NCI-H1694 (cell line): Measurements from ENCODE around the gene HEATR5A.
"Not testable (repeated sequence)": the region's sequence is repeated elsewhere in the genome, so short reads cannot be mapped to it uniquely, and the experiment has no call there.

Experiments used
- DNase-seq: peaks from one replicate; lab custom pipeline; 2025; lab: John Stamatoyannopoulos, UW

HEATR5A gene

DNA sequence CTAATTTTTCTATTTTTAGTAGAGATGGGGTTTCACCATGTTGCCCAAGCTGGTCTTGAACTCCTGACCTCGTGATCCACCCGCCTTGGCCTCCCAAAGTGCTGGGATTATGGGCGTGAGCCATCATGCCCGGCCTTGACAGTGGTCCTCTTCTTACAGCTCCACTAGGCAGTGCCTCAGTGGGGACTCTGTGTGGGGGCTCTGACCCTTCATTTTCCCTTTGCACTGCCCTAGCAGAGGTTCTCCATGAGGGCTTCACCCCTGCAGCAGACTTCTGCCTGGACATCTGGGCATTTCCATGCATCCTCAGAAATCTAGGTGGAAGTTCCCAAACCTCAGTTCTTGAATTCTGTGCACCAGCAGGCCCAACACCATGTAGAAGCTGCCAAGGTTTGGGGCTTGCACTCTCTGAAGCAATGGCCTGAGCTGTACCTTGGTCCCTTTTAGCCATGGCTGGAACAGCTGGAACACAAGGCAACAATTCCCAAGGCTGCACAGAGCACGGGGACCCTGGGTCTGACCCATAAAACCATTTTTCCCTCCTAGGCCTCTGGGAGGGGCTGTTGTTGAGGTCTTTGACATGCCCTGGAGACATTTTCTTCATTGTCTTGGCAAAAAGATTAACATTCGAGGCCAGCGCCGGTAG, 90.4 kb downstream of the HEATR5A start:
- not testable (repeated sequence) for DNase-seq

DNA sequence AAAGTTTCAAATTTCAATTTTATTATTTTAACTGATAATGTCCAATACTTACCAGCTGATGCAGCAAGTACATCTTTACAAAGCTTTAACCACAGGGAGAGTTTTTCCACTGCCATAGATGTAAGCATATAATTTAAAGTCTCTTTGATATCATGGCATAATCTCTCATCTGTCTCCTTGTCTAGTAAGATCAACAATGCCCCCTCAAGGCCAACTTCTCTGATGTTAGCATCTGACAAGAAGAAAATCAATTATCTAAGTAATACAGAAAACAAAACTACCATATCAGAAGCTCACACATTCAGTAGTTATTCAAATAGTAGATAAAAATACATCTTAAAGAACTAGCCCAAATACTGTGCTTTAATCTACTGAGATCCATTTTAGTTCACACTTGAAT, 94.2 kb downstream of the HEATR5A start:
- DNase-seq: no peak

- DNase-seq: no peak
These were observed 96.9 kb downstream of the HEATR5A start for GRCh38 chr14:31323419-31323818.

DNA sequence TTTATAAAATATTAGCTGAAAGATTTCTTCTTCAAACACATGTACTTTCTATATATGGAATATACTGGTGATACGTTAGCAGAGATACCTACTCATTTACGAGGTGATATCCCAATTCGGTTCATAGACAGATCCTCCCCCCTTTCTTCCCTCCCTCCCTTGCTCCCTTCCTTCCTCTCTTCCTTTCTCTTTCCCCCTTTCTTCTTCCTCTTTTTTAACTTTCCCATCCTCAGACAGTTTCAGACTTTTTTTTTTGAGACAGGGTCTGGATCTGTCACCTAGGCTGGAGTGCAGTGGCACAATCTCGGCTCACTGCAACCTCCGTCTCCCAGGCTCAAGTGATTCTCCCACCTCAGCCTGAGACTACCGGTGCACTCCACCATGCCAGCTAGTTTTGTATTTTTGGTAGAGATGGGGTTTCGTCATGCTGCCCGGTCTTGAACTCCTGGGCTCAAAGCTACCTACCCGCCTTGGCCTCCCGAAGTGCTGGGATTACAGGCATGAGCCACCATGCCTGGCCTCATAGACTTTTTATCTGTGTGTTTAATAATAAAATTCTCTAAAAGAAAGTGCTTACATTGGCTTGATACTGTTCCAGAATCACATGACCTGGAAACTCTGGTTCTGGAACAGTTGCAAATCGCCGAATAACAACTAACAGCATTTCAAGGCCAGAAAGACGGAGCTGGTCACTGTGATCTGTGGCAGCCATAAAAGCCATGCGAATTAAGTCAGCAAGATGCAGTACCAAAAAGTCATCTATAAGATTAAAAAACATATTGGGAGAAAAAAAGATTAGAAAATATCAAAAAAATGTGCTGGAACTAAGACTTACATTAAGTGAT, 99.2 kb downstream of the HEATR5A start:
- DNase-seq: no peak

DNA sequence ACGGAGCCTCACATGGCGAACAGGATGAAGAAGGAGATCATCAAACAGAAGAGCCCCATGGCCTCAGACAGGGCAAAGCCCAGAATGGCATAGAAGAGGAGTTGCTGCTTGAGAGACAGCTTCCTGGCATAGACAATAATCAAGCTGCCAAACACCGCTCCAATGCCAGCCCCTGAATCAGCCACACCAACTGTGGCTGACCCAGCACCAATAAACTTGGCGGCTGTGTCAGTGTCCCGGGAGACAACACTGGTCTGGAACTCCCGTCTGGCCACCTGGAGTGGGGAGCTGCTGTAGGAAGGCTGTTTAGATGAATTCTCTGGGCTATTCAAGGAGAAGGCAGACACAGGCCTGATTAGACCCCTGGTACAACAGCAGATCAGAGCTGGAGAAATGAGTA, 100.1 kb downstream of the HEATR5A start:
- DNase-seq: no peak

DNA sequence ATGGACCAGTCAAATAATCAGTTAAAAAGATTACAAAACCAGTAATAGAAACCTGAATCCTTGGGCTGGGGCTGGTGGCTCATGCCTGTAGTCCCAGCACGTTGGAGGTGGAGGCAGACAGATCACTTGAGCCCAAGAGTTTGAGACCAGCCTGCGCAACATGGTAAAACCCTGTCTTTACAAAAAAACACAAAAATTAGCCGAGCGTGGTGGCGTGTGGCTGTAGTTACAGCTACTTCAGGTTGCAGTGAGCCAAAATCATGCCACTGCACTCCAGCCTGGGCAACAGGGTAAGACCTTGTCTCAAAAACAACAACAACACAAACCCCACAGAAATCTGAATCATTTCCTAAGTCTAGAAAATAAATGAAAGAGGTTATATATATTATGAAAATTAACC, 100.6 kb downstream of the HEATR5A start:
- no peak for DNase-seq

DNA sequence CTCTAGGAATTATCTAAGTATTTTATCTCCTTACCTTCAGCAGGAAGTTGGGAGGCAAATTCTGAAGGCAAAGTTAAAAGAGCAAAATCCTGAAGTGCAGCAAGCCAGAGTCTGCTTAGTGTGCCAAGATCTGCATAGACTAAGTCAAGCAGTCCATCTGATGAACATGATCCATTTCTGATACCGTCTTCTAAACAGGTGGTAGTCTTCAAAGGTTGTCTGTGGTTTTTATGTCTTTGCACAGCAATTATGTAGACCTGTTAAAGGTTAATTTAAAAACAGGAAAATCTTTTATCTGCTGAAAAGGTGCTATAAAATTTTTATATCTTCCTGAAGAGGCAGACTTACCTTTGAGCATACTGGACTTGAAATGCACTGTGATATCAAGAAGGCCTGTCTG, 107.4 kb downstream of the HEATR5A start:
- DNase-seq: no peak

GRCh38 chr14:31312370-31312769, 108.0 kb downstream of the HEATR5A start:
- not testable (repeated sequence) for DNase-seq

DNA sequence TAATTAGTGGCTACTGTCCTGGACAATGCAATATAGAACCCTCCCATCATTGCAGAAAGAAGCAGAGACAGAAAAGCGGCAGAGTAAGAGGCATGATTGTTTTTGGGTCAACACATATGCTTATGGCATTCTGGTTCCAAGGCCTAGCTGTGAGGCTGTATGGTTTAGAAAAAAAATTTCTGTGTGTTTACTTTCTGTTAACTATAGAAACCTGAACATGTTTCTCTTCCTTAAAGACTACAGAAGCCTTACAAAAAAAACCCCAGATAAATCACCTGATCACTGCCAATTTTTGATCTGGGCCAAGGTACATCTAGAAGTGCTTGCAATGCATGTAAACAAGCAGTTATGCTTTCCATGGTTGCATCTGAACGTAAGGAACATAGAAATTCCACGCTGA, 112.7 kb downstream of the HEATR5A start:
- DNase-seq: no peak

DNA sequence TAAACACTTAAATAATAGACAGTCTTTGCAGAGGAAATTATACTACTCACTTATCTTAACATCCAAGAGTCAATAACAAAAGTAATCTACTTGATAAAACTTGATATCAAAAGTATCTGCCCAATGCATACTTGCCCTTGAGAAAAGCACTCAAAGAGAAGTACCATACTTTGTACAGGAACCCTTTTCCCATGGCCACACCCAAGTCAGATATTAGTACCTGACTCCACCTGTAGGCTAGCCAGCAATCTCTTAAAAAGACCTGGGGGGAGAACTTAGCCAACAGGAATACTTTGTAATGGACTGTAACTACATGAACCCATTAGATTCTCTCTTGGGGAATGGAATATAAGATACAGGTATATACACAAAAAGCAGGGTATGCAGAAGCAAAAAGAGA, 113.2 kb downstream of the HEATR5A start:
- no peak for DNase-seq

DNA sequence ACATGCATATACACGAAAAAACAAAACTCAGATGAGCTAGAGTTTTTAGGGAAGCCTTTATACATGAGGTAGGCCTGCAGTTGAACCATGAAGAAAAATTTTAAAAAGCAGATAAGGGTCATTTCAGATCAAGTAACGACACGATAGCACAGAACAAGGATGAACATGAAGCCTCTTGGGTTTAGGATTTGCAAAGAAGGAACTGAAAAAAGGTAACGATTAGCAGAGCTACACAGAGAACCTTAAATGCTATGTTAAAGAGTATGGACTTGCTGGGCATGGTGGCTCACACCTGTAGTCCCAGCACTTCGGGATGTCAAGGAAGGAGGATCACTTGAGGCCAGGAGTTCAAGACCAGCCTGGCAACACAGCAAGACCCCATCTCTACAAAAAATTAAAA, 116.7 kb downstream of the HEATR5A start:
- no peak for DNase-seq

DNA sequence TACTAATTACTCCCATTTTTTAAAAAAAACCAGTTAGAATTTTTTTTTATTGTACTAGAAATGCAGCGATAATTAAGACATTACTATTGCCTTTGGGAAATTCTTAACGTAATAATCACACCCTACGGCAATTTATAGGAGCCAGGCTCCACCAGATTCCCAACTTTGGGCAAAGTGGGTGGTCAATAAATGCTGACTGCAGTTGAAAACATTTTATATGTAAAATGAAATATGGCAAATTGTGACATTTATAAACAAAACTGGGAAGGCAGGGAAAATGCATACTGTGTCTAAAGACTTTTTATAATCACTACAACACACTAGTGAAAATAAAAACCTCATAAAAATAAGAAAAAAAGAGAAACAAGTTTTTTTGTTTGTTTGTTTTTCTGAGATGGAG, 119.5 kb downstream of the HEATR5A start:
- no peak for DNase-seq

GRCh38 chr14:31300296-31300695, 120.1 kb downstream of the HEATR5A start:
- no peak for DNase-seq

- no peak for DNase-seq
These were observed 122.5 kb downstream of the HEATR5A start for GRCh38 chr14:31297701-31298344.

DNA sequence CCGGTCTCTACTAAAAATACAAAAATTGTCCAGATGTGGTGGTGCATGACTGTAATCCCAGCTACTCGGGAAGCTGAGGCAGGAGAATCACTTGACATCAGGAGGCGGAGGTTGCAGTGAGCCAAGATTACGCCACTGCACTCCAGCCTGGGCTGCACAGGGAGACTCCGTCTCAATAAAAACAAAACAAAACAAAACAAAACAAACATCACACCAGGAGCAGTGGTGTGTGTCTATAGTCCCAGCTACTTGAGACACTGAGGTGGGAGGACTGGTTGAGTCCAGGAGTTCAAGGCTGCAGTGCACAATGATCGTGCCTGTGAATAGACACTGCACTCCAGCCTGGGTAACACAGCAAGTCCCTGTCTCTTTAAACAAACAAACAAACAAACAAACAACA, 123.2 kb downstream of the HEATR5A start:
- DNase-seq: no peak

GRCh38 chr14:31294746-31295405, 125.5 kb downstream of the HEATR5A start:
- no peak for DNase-seq

GRCh38 chr14:31292937-31293616, 127.3 kb downstream of the HEATR5A start:
- DNase-seq: no peak

DNA sequence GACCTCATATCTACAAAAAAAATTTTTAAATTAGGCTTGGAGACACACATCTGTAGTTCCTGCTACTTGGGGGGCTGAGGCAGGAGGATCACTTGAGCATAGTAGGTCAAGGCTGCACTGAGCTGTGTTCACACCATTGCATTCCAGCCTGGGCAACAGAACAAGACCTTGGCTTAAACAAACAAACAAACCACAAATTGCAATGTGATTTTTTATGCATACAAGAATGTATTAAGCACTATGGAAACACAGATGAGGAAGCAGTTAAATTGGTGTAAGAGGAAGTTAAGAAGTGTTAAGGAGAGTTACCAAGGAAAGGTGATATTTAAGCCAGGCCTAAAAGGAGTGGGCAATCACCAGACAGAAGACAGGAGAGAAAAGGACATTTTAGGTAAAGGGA, 129.1 kb downstream of the HEATR5A start:
- no peak for DNase-seq

DNA sequence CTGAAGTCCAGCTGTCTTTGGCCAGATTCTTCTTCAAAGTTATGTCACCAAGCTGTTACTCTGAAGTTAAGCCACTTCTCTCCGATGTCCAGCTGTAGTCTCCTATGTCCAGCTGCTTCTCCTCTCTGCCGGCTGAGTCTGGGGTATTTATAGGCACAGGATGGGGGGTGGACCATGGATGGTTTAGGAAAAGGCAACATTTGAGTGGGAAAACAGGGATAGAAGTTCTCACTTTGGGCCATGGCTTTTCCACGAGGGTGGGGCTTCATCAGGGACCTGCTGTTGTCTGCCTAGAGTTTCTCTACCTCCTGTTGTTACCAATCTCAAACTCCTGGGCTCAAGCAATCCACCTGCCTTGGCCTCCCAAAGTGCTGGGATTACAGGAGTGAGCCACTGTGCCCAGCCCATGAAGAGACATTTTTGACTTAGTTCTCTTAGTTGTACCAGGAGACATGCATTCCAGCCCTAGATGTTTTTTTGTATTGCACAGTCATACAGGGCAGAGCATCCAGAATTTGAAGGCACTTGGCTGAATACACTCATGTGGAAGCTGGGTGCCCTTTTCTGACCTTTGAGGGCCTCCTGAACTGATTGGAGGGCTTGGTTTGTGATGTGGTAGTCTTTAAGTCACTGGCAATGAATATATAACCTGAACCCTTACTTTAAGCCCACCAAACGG, 132.9 kb downstream of the HEATR5A start:
- no peak for DNase-seq

GRCh38 chr14:31286456-31287293, 133.7 kb downstream of the HEATR5A start:
- DNase-seq: no peak
